ENCODE data around the gene MADD.
"Not testable (repeated sequence)": the region's sequence is repeated elsewhere in the genome, so short reads cannot be mapped to it uniquely, and the experiment has no call there.

Gene MADD

GRCh38 chr11:47325271-47326041 lies 55.5 kb downstream of the MADD start:
- peak; percentile 43 for DNase-seq (ENCODE audit: low spot score)

GRCh38 chr11:47326198-47326597 lies 56.3 kb downstream of the MADD start:
- no peak for DNase-seq (ENCODE audit: low spot score)

GRCh38 chr11:47327025-47327424 lies 57.1 kb downstream of the MADD start:
- no peak for DNase-seq (ENCODE audit: low spot score)

GRCh38 chr11:47327949-47328348 lies 58.0 kb downstream of the MADD start:
- DNase-seq (ENCODE audit: low spot score): no peak

GRCh38 chr11:47328449-47329390 lies 58.8 kb downstream of the MADD start:
- no peak for DNase-seq (ENCODE audit: low spot score)

- no peak for DNase-seq (ENCODE audit: low spot score)
Observed at GRCh38 chr11:47329431-47329986, 59.6 kb downstream of the MADD start.

GRCh38 chr11:47329987-47330931 lies 60.3 kb downstream of the MADD start:
- DNase-seq (ENCODE audit: low spot score): no peak

GRCh38 chr11:47331454-47332302 lies 61.7 kb downstream of the MADD start:
- DNase-seq (ENCODE audit: low spot score): no peak

- no peak for DNase-seq (ENCODE audit: low spot score)
Observed at GRCh38 chr11:47332303-47332711, 62.4 kb downstream of the MADD start.

- no peak for DNase-seq (ENCODE audit: low spot score)
Observed at GRCh38 chr11:47332791-47333525, 63.0 kb downstream of the MADD start.

- DNase-seq (ENCODE audit: low spot score): no peak
Observed at GRCh38 chr11:47333526-47333845, 63.6 kb downstream of the MADD start.

- no peak for DNase-seq (ENCODE audit: low spot score)
Observed at GRCh38 chr11:47333886-47334443, 64.0 kb downstream of the MADD start.

- not testable (repeated sequence) for DNase-seq (ENCODE audit: low spot score)
Observed at GRCh38 chr11:47334699-47335411, 64.9 kb downstream of the MADD start.

GRCh38 chr11:47335733-47336132 lies 65.8 kb downstream of the MADD start:
- DNase-seq (ENCODE audit: low spot score): no peak

- DNase-seq (ENCODE audit: low spot score): no peak
Observed at GRCh38 chr11:47336595-47336994, 66.7 kb downstream of the MADD start.

GRCh38 chr11:47337229-47337924 lies 67.4 kb downstream of the MADD start:
- no peak for DNase-seq (ENCODE audit: low spot score)

- DNase-seq (ENCODE audit: low spot score): no peak
Observed at GRCh38 chr11:47338396-47339241, 68.7 kb downstream of the MADD start.

GRCh38 chr11:47340010-47340409 lies 70.1 kb downstream of the MADD start:
- DNase-seq (ENCODE audit: low spot score): no peak

Measured in hematopoietic multipotent progenitor cell treated with erythropoietin and hydrocortisone succinate and interleukin-3 and kit ligand, for 17 days (in vitro differentiated cells).